Measurements from ENCODE around the gene PHACTR1.

GRCh38 chr6:13253272-13253671 lies 536.7 kb downstream of the PHACTR1 start:
- TF ChIP-seq POLR2AphosphoS5 (IDR thresholded peaks at IDR 0.05; ENCODE audit: low read depth, low read length) (no peak), POLR2A (IDR thresholded peaks at IDR 0.05; ENCODE audit: low read depth, low read length) (no peak)

Data from GM12892 (cell line).